ENCODE results near the gene RFT1.

The RFT1 gene

GRCh38 chr3:53147151-53147902, 17.1 kb upstream of the RFT1 start:
- DNase-seq (ENCODE audit: low read depth) = no peak
- TF ChIP-seq CTCF (conservative IDR thresholded peaks at IDR 0.05; ENCODE audit: low read length) = no peak
- H3K4me3 ChIP-seq (ENCODE audit: low read length) = no peak overlapping the region

GRCh38 chr3:53146319-53146891, 16.2 kb upstream of the RFT1 start:
- DNase-seq (ENCODE audit: low read depth) = no peak
- no peak for TF ChIP-seq CTCF (conservative IDR thresholded peaks at IDR 0.05; ENCODE audit: low read length)
- H3K4me3 ChIP-seq (ENCODE audit: low read length) = no peak overlapping the region

- DNase-seq (ENCODE audit: low read depth) = no peak
- no peak overlapping the region for H3K4me3 ChIP-seq (ENCODE audit: low read length)
- no peak for TF ChIP-seq CTCF (conservative IDR thresholded peaks at IDR 0.05; ENCODE audit: low read length)
Observed at GRCh38 chr3:53145713-53146080, 15.5 kb upstream of the RFT1 start.

- H3K4me3 ChIP-seq (ENCODE audit: low read length) = no peak overlapping the region
- DNase-seq (ENCODE audit: low read depth) = no peak
- TF ChIP-seq CTCF (conservative IDR thresholded peaks at IDR 0.05; ENCODE audit: low read length) = no peak
Observed at GRCh38 chr3:53144862-53145712, 14.9 kb upstream of the RFT1 start.

- no peak for DNase-seq (ENCODE audit: low read depth)
- no peak overlapping the region for H3K4me3 ChIP-seq (ENCODE audit: low read length)
- no peak for TF ChIP-seq CTCF (conservative IDR thresholded peaks at IDR 0.05; ENCODE audit: low read length)
Observed at GRCh38 chr3:53144446-53144845, 14.2 kb upstream of the RFT1 start.

GRCh38 chr3:53142986-53143385, 12.8 kb upstream of the RFT1 start:
- no peak for DNase-seq (ENCODE audit: low read depth)
- no peak overlapping the region for H3K4me3 ChIP-seq (ENCODE audit: low read length)
- no peak for TF ChIP-seq CTCF (conservative IDR thresholded peaks at IDR 0.05; ENCODE audit: low read length)
